Endothelial cell (in vitro differentiated cells): Measurements from ENCODE around the gene ODAD3. TPM values are rescaled to one million over a fixed set of nuclear protein-coding genes. Genes with fewer than 3 reads are reported as not detected.

Source experiments
- DNase-seq: peaks from one replicate; pipeline ENCODE4 v3.0.0; 2021; ENCODE audit warnings: low spot score
- H3K27ac Mint-ChIP-seq: one replicate; pipeline ENCODE4 v1.8.0; 2021; ENCODE audit warnings: mixed read lengths, inconsistent platforms; ENCODE audit not compliant: unreplicated experiment
- H3K27me3 Mint-ChIP-seq: one replicate; pipeline ENCODE4 v1.8.0; 2021; ENCODE audit warnings: mild to moderate bottlenecking, moderate library complexity, mixed read lengths, inconsistent platforms; ENCODE audit not compliant: unreplicated experiment
- H3K36me3 Mint-ChIP-seq: one replicate; pipeline ENCODE4 v1.8.0; 2021; ENCODE audit warnings: mild to moderate bottlenecking, low read depth, mixed read lengths, inconsistent platforms; ENCODE audit not compliant: unreplicated experiment
- H3K4me1 Mint-ChIP-seq: one replicate; pipeline ENCODE4 v1.8.0; 2021; ENCODE audit warnings: mild to moderate bottlenecking, mixed read lengths, inconsistent platforms; ENCODE audit not compliant: unreplicated experiment
- H3K4me3 Mint-ChIP-seq: one replicate; pipeline ENCODE4 v1.8.0; 2021; ENCODE audit warnings: mild to moderate bottlenecking, mixed read lengths, inconsistent platforms; ENCODE audit not compliant: unreplicated experiment
- H3K9me3 Mint-ChIP-seq: one replicate; pipeline ENCODE4 v1.8.0; 2021; ENCODE audit warnings: mixed read lengths, inconsistent platforms; ENCODE audit not compliant: unreplicated experiment
- CTCF ChIP-seq: fragments of 200-600 bp; sonication (generic); IDR thresholded peaks from one replicate; pipeline ENCODE4 v1.5.0; 2021; ENCODE audit warnings: antibody characterized with exemption; ENCODE audit not compliant: unreplicated experiment
- total RNA-seq: library from RNA; stranded (reverse); fragmentation: NEBNext Ultra II Directional; extraction: Animal tissue kit (Norgen Biotek cat#: 25700); gene quantifications from one replicate; pipeline ENCODE4 v1.2.1, GENCODE V29; 2021; ENCODE audit not compliant: unreplicated experiment

ODAD3 gene
- total RNA-seq, 1 donor from 2014 or later = 0.64 TPM

- Mint-ChIP-seq H3K9me3 (no peaks in the 10 kb centered on the region), H3K4me3 (no peak overlapping the region), H3K27ac (peak overlapping the region; percentile 32), H3K27me3 (peaks cover 14% of the 10 kb centered on the region), H3K4me1 (peaks cover 13% of the 10 kb centered on the region), H3K36me3 (peaks cover 10% of the 10 kb centered on the region)
- TF ChIP-seq CTCF = no peak
- no peak for DNase-seq
Observed at GRCh38 chr19:11373166-11373884, 61.6 kb downstream of the ODAD3 start.

GRCh38 chr19:11370744-11371143, 64.2 kb downstream of the ODAD3 start:
- no peaks in the 10 kb centered on the region for H3K9me3 Mint-ChIP-seq
- no peak for DNase-seq
- H3K27ac Mint-ChIP-seq = no peak overlapping the region
- peaks cover 11% of the 10 kb centered on the region for H3K27me3 Mint-ChIP-seq
- H3K36me3 Mint-ChIP-seq = peaks cover 4% of the 10 kb centered on the region
- peaks cover 1% of the 10 kb centered on the region for H3K4me1 Mint-ChIP-seq
- peak overlapping the region; percentile 45 for H3K4me3 Mint-ChIP-seq
- no peak for TF ChIP-seq CTCF

Other genes with a start within 250 kb of the ODAD3 start
- gene KANK2, start 237.6 kb downstream of the ODAD3 start, total RNA-seq = 103 TPM
- not detected for gene ANGPTL8, start 195.5 kb downstream of the ODAD3 start, total RNA-seq
- 411 TPM for gene DOCK6, start 172.6 kb downstream of the ODAD3 start, total RNA-seq
- not detected for gene TSPAN16, start 139.0 kb downstream of the ODAD3 start, total RNA-seq
- 76.0 TPM for gene RAB3D, start 95.5 kb downstream of the ODAD3 start, total RNA-seq
- gene TMEM205, start 88.9 kb downstream of the ODAD3 start, total RNA-seq = 68.9 TPM
- 22.3 TPM for gene CCDC159, start 88.6 kb downstream of the ODAD3 start, total RNA-seq
- 13.7 TPM for gene PLPPR2, start 79.7 kb downstream of the ODAD3 start, total RNA-seq
- 3.3 TPM for gene SWSAP1, start 60.5 kb downstream of the ODAD3 start, total RNA-seq
- gene EPOR, start 50.8 kb downstream of the ODAD3 start, total RNA-seq = 18.4 TPM
- gene RGL3, start 15.8 kb downstream of the ODAD3 start, total RNA-seq = 0.69 TPM
- 466 TPM for gene PRKCSH, start 514 bp upstream of the ODAD3 start, total RNA-seq
- gene ELAVL3, start 45.9 kb upstream of the ODAD3 start, total RNA-seq = 0.54 TPM
- gene ZNF653, start 70.7 kb upstream of the ODAD3 start, total RNA-seq = 7.7 TPM
- gene ECSIT, start 94.0 kb upstream of the ODAD3 start, total RNA-seq = 16.7 TPM
- gene CNN1, start 103.7 kb upstream of the ODAD3 start, total RNA-seq = 1.5 TPM
- 44.0 TPM for gene ELOF1, start 124.1 kb upstream of the ODAD3 start, total RNA-seq
- 0.95 TPM for gene ACP5, start 142.5 kb upstream of the ODAD3 start, total RNA-seq
- 21.9 TPM for gene ZNF627, start 162.4 kb upstream of the ODAD3 start, total RNA-seq